NCI-H128 (cell line): Measurements from ENCODE around the gene ARHGAP10.

Experiments
- DNase-seq: peaks from one replicate; lab custom pipeline; 2025; ENCODE audit not compliant: unreplicated experiment; lab: John Stamatoyannopoulos, UW

Gene ARHGAP10

GRCh38 chr4:147764337-147764736 lies 32.4 kb downstream of the ARHGAP10 start:
- DNase-seq = no peak

GRCh38 chr4:147765121-147765529 lies 33.2 kb downstream of the ARHGAP10 start:
- no peak for DNase-seq

GRCh38 chr4:147768113-147768512 lies 36.2 kb downstream of the ARHGAP10 start:
- no peak for DNase-seq

GRCh38 chr4:147769386-147769785 lies 37.5 kb downstream of the ARHGAP10 start:
- no peak for DNase-seq

GRCh38 chr4:147770831-147771230 lies 38.9 kb downstream of the ARHGAP10 start:
- DNase-seq = no peak

- DNase-seq = no peak
Measured at GRCh38 chr4:147772056-147772455, 40.2 kb downstream of the ARHGAP10 start.

GRCh38 chr4:147772459-147772969 lies 40.6 kb downstream of the ARHGAP10 start:
- no peak for DNase-seq

- DNase-seq = no peak
Measured at GRCh38 chr4:147773261-147774184, 41.6 kb downstream of the ARHGAP10 start.

GRCh38 chr4:147776716-147777115 lies 44.8 kb downstream of the ARHGAP10 start:
- no peak for DNase-seq

GRCh38 chr4:147777456-147778091 lies 45.7 kb downstream of the ARHGAP10 start:
- no peak for DNase-seq

- no peak for DNase-seq
Measured at GRCh38 chr4:147778942-147779341, 47.1 kb downstream of the ARHGAP10 start.

GRCh38 chr4:147779451-147779850 lies 47.6 kb downstream of the ARHGAP10 start:
- no peak for DNase-seq

- no peak for DNase-seq
Measured at GRCh38 chr4:147780137-147780777, 48.4 kb downstream of the ARHGAP10 start.

- DNase-seq = no peak
Measured at GRCh38 chr4:147782087-147782781, 50.3 kb downstream of the ARHGAP10 start.

GRCh38 chr4:147785129-147785528 lies 53.2 kb downstream of the ARHGAP10 start:
- DNase-seq = no peak

GRCh38 chr4:147786031-147786430 lies 54.1 kb downstream of the ARHGAP10 start:
- DNase-seq = no peak

- no peak for DNase-seq
Measured at GRCh38 chr4:147786531-147786930, 54.6 kb downstream of the ARHGAP10 start.

GRCh38 chr4:147787204-147787603 lies 55.3 kb downstream of the ARHGAP10 start:
- no peak for DNase-seq

GRCh38 chr4:147788791-147789190 lies 56.9 kb downstream of the ARHGAP10 start:
- DNase-seq = no peak

- DNase-seq = no peak
Measured at GRCh38 chr4:147789596-147789995, 57.7 kb downstream of the ARHGAP10 start.

GRCh38 chr4:147790412-147790811 lies 58.5 kb downstream of the ARHGAP10 start:
- no peak for DNase-seq
